HepG2 (cell line): Measurements from ENCODE around the gene ZC3H18. TPM values are rescaled to one million over a fixed set of nuclear protein-coding genes. Genes with fewer than 3 reads are reported as not detected.

ENCODE experiments used
- ADNP ChIP-seq: sonication (generic); formaldehyde crosslinking; IDR thresholded peaks from 2 replicates; pipeline ENCODE4 v1.4.0; 2020; ENCODE audit warnings: missing genetic modification reagents
- ATAD3A ChIP-seq: sonication (generic); formaldehyde crosslinking; IDR thresholded peaks from 2 replicates; pipeline ENCODE4 v1.4.0; 2020; ENCODE audit warnings: missing genetic modification reagents
- CAMTA2 ChIP-seq: sonication (generic); formaldehyde crosslinking; IDR thresholded peaks from 2 replicates; pipeline ENCODE4 v1.4.0; 2020; ENCODE audit warnings: mild to moderate bottlenecking, missing genetic modification reagents, borderline replicate concordance
- FOXC1 ChIP-seq: sonication (generic); formaldehyde crosslinking; IDR thresholded peaks from 2 replicates; pipeline ENCODE4 v1.8.0; 2022; ENCODE audit warnings: mild to moderate bottlenecking, missing genetic modification reagents, borderline replicate concordance
- HMG20A ChIP-seq: IDR thresholded peaks from 2 replicates; pipeline ENCODE4 v1.6.1; 2016; ENCODE audit warnings: borderline replicate concordance
- KLF6 ChIP-seq: IDR thresholded peaks from 2 replicates; pipeline ENCODE4 v1.8.0; 2016; ENCODE audit warnings: missing biosample characterization, missing genetic modification reagents
- NAIF1 ChIP-seq: sonication (generic); formaldehyde crosslinking; IDR thresholded peaks from 2 replicates; pipeline ENCODE4 v1.5.0; 2020; ENCODE audit warnings: mild to moderate bottlenecking, missing genetic modification reagents, borderline replicate concordance
- NFE2 ChIP-seq: sonication (generic); formaldehyde crosslinking; IDR thresholded peaks from 2 replicates; pipeline ENCODE4 v1.4.0; 2020; ENCODE audit warnings: missing genetic modification reagents
- NR2C2 ChIP-seq: sonication (generic); formaldehyde crosslinking; IDR thresholded peaks from 2 replicates; pipeline ENCODE4 v1.4.0; 2020; ENCODE audit warnings: missing genetic modification reagents, mild to moderate bottlenecking, moderate library complexity, borderline replicate concordance
- PAF1 ChIP-seq: IDR thresholded peaks from 2 replicates; pipeline ENCODE4 v1.6.1; 2016; ENCODE audit warnings: missing genetic modification reagents, missing compliant biosample characterization
- RXRA ChIP-seq: sonication (generic); formaldehyde crosslinking; IDR thresholded peaks from 2 replicates; pipeline ENCODE4 v1.5.1; 2020; ENCODE audit warnings: missing genetic modification reagents
- TAF15 ChIP-seq: fragments of 200-400 bp; formaldehyde crosslinking; IDR thresholded peaks from one replicate; pipeline ENCODE4 v1.6.1; 2018; ENCODE audit warnings: mild to moderate bottlenecking, low read depth, low read length; ENCODE audit not compliant: poor library complexity, severe bottlenecking
- TCF7 ChIP-seq: sonication (generic); IDR thresholded peaks from 2 replicates; pipeline ENCODE4 v1.6.1; 2016; ENCODE audit warnings: antibody characterized with exemption, low read depth
- ZFP41 ChIP-seq: sonication (generic); formaldehyde crosslinking; IDR thresholded peaks from 2 replicates; pipeline ENCODE4 v1.4.0; 2020; ENCODE audit warnings: mild to moderate bottlenecking, missing genetic modification reagents, borderline replicate concordance
- ZHX2 ChIP-seq, 2 experiments: sonication (generic) in 1 of 2; formaldehyde crosslinking in 1 of 2; IDR thresholded peaks; 2 replicates each; pipeline versions ENCODE4 v1.6.1 to v1.9.0; 2014 to 2022; ENCODE audit warnings: antibody characterized with exemption in 1 of 2, borderline replicate concordance in 1 of 2, inconsistent platforms in 1 of 2, low read depth in 1 of 2, missing genetic modification reagents in 1 of 2
- ZMAT3 ChIP-seq: sonication (generic); formaldehyde crosslinking; conservative IDR thresholded peaks from 2 replicates; pipeline ENCODE4 v1.7.0; 2021; ENCODE audit warnings: missing genetic modification reagents
- ZNF331 ChIP-seq: sonication (generic); formaldehyde crosslinking; IDR thresholded peaks from 2 replicates; pipeline ENCODE4 v1.4.0; 2020; ENCODE audit warnings: missing genetic modification reagents
- ZNF33B ChIP-seq: sonication (generic); formaldehyde crosslinking; IDR thresholded peaks from 2 replicates; pipeline ENCODE4 v1.5.1; 2020; ENCODE audit warnings: mild to moderate bottlenecking, missing genetic modification reagents
- ZNF563 ChIP-seq: sonication (generic); formaldehyde crosslinking; IDR thresholded peaks from 2 replicates; pipeline ENCODE4 v1.8.0; 2022; ENCODE audit warnings: mild to moderate bottlenecking, moderate library complexity, missing genetic modification reagents
- ZNF577 ChIP-seq: sonication (generic); formaldehyde crosslinking; IDR thresholded peaks from 2 replicates; pipeline ENCODE4 v1.4.0; 2020; ENCODE audit warnings: mild to moderate bottlenecking, low read depth, missing genetic modification reagents, borderline replicate concordance
- polyA plus RNA-seq, 8 experiments: library from polyadenylated mRNA; depleted of rRNA in 3 of 8; stranded (reverse) in 7 of 8; unstranded in 1 of 8; fragments of >200 nt; fragmentation: Illumina TruSeq in 4 of 8; extraction: Trizol in 4 of 8; gene quantifications; 2 replicates each; pipeline versions ENCODE4 v1.2.1 to v1.2.3, GENCODE V29; 2011 to 2016; ENCODE audit warnings: low read depth in 4 of 8, missing spikeins in 1 of 8, mixed read lengths in 1 of 8; ENCODE audit not compliant: insufficient read depth in 1 of 8
- total RNA-seq, 5 experiments: library from RNA; depleted of rRNA; stranded (reverse); fragments of >200 nt; fragmentation: Illumina TruSeq; extraction: Trizol; gene quantifications; 2 replicates each; pipeline ENCODE4 v1.2.3, GENCODE V29; 2016; ENCODE audit warnings: low read depth in 1 of 5
- TF ChIP-seq, protein P1 (sequence below): sonication (generic); formaldehyde crosslinking; IDR thresholded peaks from 2 replicates; pipeline ENCODE4 v1.5.0; 2020; ENCODE audit warnings: missing genetic modification reagents
- TF ChIP-seq, protein P2 (sequence below): sonication (generic); formaldehyde crosslinking; IDR thresholded peaks from 2 replicates; pipeline ENCODE4 v1.8.0; 2023; ENCODE audit warnings: mild to moderate bottlenecking, missing genetic modification reagents

Gene ZC3H18
- total and polyA plus RNA-seq, 2 of the 13 experiments (the other 11 are each of a cell fraction or from before 2014, with no cell fraction given): 11.2 to 27.4 TPM

GRCh38 chr16:88650749-88651275 lies 80.6 kb downstream of the ZC3H18 start, which contains the start of gene CYBA (continued):
- TF ChIP-seq FOXC1 (no peak; the same call in 1 of the 2 replicates), HMG20A (CRISPR knock-in tag) (no peak; the same call in 1 of the 2 replicates), RXRA (CRISPR knock-in tag) (no peak), ZMAT3 (CRISPR knock-in tag) (no peak), NAIF1 (no peak), TCF7 (no peak), ZFP41 (CRISPR knock-in tag) (no peak), ZHX2 (IDR thresholded peaks at IDR 0.05; ENCODE audit: low read depth) (0 out of 2 replicates have a peak, but pooled peaks have one; percentile 23), ZHX2 (CRISPR knock-in tag; IDR thresholded peaks at IDR 0.05; ENCODE audit: borderline replicate concordance) (no peak; the same call in 1 of the 2 replicates), ZNF577 (CRISPR knock-in tag) (no peak), ZNF331 (CRISPR knock-in tag) (no peak; the same call in 1 of the 2 replicates), CAMTA2 (CRISPR knock-in tag) (no peak), ZNF563 (CRISPR knock-in tag) (peak; percentile 73), NR2C2 (CRISPR knock-in tag) (no peak; the same call in 1 of the 2 replicates), NFE2 (CRISPR knock-in tag) (no peak), PAF1 (CRISPR knock-in tag) (no peak), ADNP (CRISPR knock-in tag) (no peak), KLF6 (CRISPR knock-in tag) (peak; percentile 41; the same call in 1 of the 2 replicates), ATAD3A (no peak), TAF15 (peak; percentile 6), ZNF33B (peak; percentile 22; the same call in 1 of the 2 replicates)
- TF ChIP-seq, protein P1, sequence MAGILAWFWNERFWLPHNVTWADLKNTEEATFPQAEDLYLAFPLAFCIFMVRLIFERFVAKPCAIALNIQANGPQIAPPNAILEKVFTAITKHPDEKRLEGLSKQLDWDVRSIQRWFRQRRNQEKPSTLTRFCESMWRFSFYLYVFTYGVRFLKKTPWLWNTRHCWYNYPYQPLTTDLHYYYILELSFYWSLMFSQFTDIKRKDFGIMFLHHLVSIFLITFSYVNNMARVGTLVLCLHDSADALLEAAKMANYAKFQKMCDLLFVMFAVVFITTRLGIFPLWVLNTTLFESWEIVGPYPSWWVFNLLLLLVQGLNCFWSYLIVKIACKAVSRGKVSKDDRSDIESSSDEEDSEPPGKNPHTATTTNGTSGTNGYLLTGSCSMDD (CRISPR knock-in tag): no peak
- TF ChIP-seq, protein P2, sequence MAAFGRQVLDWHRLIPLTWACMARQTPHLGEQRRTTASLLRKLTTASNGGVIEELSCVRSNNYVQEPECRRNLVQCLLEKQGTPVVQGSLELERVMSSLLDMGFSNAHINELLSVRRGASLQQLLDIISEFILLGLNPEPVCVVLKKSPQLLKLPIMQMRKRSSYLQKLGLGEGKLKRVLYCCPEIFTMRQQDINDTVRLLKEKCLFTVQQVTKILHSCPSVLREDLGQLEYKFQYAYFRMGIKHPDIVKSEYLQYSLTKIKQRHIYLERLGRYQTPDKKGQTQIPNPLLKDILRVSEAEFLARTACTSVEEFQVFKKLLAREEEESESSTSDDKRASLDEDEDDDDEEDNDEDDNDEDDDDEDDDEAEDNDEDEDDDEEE (CRISPR knock-in tag): no peak; the same call in 1 of the 2 replicates
